SJSA1 (cell line): ENCODE data around the gene KCNQ1. TPM values are rescaled to one million over a fixed set of nuclear protein-coding genes. Genes with fewer than 3 reads are reported as not detected.

Experiments
- DNase-seq, 2 experiments: peaks; one replicate each; pipeline ENCODE4 v3.0.0-alpha.2; 2015 to 2020; ENCODE audit warnings: low spot score in 2 of 2, low read depth in 1 of 2
- H3K27ac ChIP-seq: fragments of 250-450 bp; sonication (Bioruptor Pico); 2 replicates; pipeline ENCODE4 v1.5.1; 2020; ENCODE audit warnings: mild to moderate bottlenecking, moderate library complexity
- H3K27me3 ChIP-seq: fragments of 250-450 bp; sonication (Bioruptor Pico); replicated peaks from 2 replicates; pipeline ENCODE4 v1.5.1; 2020; ENCODE audit warnings: mild to moderate bottlenecking, moderate library complexity
- H3K36me3 ChIP-seq: fragments of 250-450 bp; sonication (Bioruptor Pico); 2 replicates; pipeline ENCODE4 v1.5.1; 2020; ENCODE audit warnings: mild to moderate bottlenecking
- H3K4me1 ChIP-seq: fragments of 250-450 bp; sonication (Bioruptor Pico); replicated peaks from 2 replicates; pipeline ENCODE4 v1.6.1; 2021; ENCODE audit warnings: mild to moderate bottlenecking
- H3K4me3 ChIP-seq: fragments of 250-450 bp; sonication (Bioruptor Pico); 2 replicates; pipeline ENCODE4 v1.5.1; 2020; ENCODE audit warnings: mild to moderate bottlenecking
- H3K9me3 ChIP-seq: fragments of 250-450 bp; sonication (Bioruptor Pico); replicated peaks from 2 replicates; pipeline ENCODE4 v1.5.1; 2020; ENCODE audit warnings: mild to moderate bottlenecking
- total RNA-seq: library from RNA; depleted of rRNA; stranded (reverse); fragments of >200 nt; shearing (Covaris generic); gene quantifications from 2 replicates; pipeline ENCODE4 v1.2.3, GENCODE V29; 2014

KCNQ1 gene
- total RNA-seq, 1 experiment from 2014 or later = not detected

- no peak overlapping the region for H3K4me3 ChIP-seq
- H3K27ac ChIP-seq = no peak overlapping the region
- no peaks in the 10 kb centered on the region for H3K27me3 ChIP-seq
- no peaks in the 10 kb centered on the region for H3K4me1 ChIP-seq
- H3K36me3 ChIP-seq = no peaks in the 10 kb centered on the region
- DNase-seq = no peak
- H3K9me3 ChIP-seq = peaks cover 57% of the 10 kb centered on the region
These were observed 206.3 kb downstream of the KCNQ1 start for GRCh38 chr11:2651054-2651617.

GRCh38 chr11:2651826-2652271 is 207.0 kb downstream of the KCNQ1 start:
- Histone ChIP-seq H3K9me3 (peaks cover 51% of the 10 kb centered on the region), H3K4me1 (no peaks in the 10 kb centered on the region), H3K27ac (no peak overlapping the region), H3K36me3 (no peaks in the 10 kb centered on the region), H3K27me3 (no peaks in the 10 kb centered on the region), H3K4me3 (no peak overlapping the region)
- DNase-seq = peak in 1 of 2 experiments; percentile 38

DNA sequence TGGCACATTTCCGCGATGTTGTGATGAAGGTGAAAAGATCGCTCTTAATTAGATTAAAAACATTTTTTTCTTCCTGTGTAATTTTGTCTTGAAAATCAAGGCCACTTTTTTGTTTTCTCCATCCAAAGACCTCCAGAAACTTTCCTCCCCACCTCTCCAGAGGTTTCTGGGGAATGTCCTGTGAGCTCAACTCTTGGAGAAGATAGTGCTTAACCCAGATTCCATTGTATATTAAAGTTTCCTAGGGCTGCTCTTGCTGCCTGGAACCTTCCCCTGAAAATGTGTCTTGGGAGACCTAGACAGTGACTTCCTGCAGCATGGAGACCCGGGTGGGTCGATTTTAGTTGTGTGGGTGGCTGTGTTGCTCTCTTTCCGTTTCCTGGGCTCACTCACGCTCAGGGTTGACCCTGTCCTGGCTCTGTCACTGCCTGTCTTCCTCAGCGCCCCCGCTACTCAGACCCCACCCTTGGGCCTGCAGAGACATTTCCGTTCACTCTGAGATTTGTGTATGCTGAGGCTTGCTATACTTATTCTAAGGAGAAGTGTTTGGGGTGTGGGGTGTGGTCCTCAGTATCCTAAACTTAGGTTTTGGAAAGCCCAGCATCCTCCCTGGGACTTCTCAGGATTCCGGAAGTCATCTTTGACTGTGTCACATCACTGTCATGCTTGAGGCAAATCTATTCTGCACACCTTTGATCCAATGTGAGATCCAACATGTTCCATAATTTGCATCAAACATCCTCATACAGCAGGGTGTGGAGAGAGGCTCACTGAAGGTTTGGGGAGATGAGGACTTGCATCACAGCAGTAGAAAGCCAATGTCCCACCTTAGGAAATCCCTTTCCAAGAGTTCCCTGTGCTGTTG is 207.8 kb downstream of the KCNQ1 start:
- H3K9me3 ChIP-seq = peaks cover 46% of the 10 kb centered on the region
- no peak for DNase-seq

DNA sequence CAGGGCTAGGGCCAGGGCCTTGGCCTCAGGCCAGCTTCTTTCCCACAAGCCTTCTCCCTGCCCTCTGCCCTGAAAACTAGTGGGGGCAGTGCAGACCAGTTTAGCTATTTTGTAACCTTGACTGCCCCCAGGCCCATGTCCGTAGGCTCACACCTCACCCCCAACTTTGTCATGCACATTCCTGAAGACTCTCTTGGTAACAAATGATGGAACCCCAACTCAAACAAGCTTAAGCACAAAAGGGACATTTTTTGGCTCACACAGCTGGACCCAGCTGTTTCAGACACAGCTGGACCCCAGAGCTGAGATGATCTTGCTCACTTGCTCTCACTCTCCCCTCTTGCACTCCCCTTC is 208.4 kb downstream of the KCNQ1 start:
- Histone ChIP-seq H3K27ac (no peak overlapping the region), H3K36me3 (no peaks in the 10 kb centered on the region), H3K9me3 (peaks cover 51% of the 10 kb centered on the region), H3K4me3 (no peak overlapping the region), H3K4me1 (no peaks in the 10 kb centered on the region), H3K27me3 (no peaks in the 10 kb centered on the region)
- DNase-seq = peak in 1 of 2 experiments; percentile 40

More for the DNA sequence above, 207.8 kb downstream of the KCNQ1 start:
- no peaks in the 10 kb centered on the region for H3K36me3 ChIP-seq
- no peaks in the 10 kb centered on the region for H3K4me1 ChIP-seq
- no peak overlapping the region for H3K4me3 ChIP-seq
- H3K27ac ChIP-seq = no peak overlapping the region
- H3K27me3 ChIP-seq = no peaks in the 10 kb centered on the region

- Histone ChIP-seq H3K4me1 (no peaks in the 10 kb centered on the region), H3K27me3 (no peaks in the 10 kb centered on the region), H3K9me3 (peaks cover 49% of the 10 kb centered on the region), H3K27ac (no peak overlapping the region), H3K36me3 (0 out of 2 replicates have a peak, but pooled peaks cover 3% of the 10 kb centered on the region), H3K4me3 (no peak overlapping the region)
- peak in 1 of 2 experiments; percentile 41 for DNase-seq
These were observed 209.3 kb downstream of the KCNQ1 start for GRCh38 chr11:2653930-2654739.

DNA sequence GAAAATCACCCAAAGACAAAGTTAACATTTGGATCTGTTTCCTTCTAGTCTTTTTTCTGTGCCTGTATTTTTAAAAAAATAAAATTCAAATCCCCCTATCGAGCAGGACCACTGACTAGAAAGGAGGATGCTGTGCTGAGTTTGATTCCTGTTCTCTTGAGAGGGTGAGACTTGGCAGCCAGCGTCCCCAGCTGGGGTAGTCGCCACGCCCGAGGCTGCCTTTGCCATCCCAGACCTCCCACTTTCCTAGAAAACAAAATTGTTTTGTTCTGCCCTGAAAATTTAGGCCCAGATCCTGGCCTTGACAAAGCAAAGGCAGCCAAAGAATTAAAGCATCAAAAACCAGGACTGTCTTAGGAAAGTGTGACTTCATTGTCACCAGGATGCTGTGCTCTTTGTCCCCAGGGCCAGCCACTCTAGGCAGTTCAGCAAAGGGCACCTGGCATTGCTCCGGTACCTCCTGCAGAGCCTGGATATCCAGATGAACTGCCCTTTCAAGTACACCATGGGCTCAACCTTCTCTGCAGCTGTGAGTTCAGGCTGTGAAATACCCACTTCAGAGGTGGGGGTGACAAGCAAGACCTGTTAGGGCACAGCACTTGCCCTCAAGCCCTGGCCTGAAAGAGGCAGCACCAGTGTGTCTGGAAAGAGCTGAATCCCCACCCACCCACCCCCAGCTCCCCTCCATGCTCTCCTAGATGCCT is 210.4 kb downstream of the KCNQ1 start:
- no peak for DNase-seq
- Histone ChIP-seq H3K27ac (no peak overlapping the region), H3K9me3 (peaks cover 41% of the 10 kb centered on the region)

DNA sequence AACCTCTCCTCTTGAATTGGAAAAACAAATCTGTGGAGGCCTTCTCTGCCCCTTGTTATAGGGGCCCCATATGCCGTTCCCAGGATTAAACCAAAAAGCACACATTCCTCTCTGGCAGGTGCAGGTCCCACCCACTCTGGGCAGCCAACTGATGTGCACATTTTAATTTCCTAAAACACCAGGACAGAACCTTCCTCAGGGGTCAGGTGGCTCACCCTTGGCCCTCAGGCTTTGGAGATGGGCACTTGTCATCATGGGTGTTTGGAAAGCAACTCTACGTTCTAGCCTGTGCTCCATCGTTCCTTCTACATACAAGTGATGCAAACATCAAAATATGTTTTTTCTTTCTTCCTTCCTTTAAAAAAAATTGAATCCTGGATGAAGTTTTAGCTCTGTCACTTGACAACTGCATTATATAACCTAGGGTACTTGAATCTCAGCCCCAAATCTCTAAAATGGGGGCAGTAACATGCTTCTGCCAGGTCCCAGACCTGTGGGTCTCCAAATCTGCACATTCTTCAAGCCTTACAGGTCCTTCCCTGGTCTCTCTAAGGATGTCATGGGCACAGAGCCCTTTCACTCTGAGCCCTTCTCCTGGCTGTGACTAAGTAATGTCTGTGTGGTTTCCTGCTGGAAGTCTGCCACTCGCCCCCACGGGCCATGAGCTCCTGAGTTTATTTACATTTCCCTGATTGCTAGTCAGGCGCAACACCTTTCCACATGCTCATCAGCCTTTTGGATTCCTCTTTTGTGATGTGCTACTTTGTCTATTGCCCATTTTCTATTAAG is 211.2 kb downstream of the KCNQ1 start:
- Histone ChIP-seq H3K36me3 (0 out of 2 replicates have a peak, but pooled peaks cover 3% of the 10 kb centered on the region), H3K27me3 (no peaks in the 10 kb centered on the region), H3K4me1 (no peaks in the 10 kb centered on the region), H3K27ac (no peak overlapping the region), H3K4me3 (no peak overlapping the region), H3K9me3 (peaks cover 40% of the 10 kb centered on the region)
- peak in 1 of 2 experiments; percentile 32 for DNase-seq

More for the DNA sequence above, 210.4 kb downstream of the KCNQ1 start:
- Histone ChIP-seq H3K4me1 (no peaks in the 10 kb centered on the region), H3K4me3 (no peak overlapping the region), H3K27me3 (no peaks in the 10 kb centered on the region), H3K36me3 (0 out of 2 replicates have a peak, but pooled peaks cover 3% of the 10 kb centered on the region)

DNA sequence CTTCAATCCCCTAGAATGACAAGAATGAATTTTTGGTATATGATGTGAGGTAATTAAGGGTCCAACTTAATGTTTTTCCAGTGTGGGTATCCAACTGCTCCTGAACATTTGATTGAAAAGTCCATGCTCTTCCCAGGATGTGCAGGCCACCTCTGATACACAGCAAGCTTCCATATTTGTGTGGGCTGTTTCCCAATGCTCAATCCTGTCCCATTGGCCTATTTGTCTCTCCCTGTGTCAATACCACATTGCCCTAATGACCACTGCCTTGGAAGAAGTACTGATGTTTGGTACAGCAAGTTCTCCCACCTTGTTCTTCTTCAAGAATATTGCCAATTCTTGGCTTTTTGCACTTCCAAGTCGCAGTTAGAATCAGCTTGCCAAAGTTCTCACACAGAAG is 212.1 kb downstream of the KCNQ1 start:
- Histone ChIP-seq H3K27ac (no peak overlapping the region), H3K4me1 (no peaks in the 10 kb centered on the region), H3K27me3 (no peaks in the 10 kb centered on the region), H3K4me3 (no peak overlapping the region), H3K9me3 (peaks cover 33% of the 10 kb centered on the region), H3K36me3 (0 out of 2 replicates have a peak, but pooled peaks cover 3% of the 10 kb centered on the region)
- no peak for DNase-seq

DNA sequence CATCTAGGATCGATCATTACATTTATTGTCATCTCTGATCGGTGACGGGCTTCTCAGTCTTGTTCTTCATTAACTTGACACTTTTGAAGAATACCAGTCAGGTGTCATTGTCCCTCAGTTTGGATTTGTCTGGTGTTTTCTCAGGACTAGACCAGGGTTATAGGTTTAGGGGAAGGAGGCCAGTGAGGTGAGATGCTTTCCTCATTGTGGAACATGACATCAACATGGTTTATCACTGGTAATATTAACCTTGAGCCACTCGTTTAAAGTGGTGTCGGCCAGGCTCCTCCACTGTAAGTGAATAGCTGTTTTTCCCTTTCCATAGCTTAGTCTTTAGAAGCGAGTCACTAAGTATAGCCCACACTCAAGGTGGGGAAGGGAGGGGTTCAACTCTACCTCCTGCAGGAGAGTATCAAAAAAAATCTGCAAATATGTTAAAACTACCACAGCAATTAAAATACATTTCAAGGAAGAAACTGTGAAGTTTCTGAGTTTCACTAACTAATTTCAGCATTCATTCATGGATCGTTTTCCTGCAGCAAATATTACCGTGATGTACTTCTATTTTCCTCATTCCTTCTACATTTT is 213.0 kb downstream of the KCNQ1 start:
- Histone ChIP-seq H3K4me1 (no peaks in the 10 kb centered on the region), H3K9me3 (peaks cover 33% of the 10 kb centered on the region), H3K27ac (no peak overlapping the region), H3K27me3 (no peaks in the 10 kb centered on the region), H3K36me3 (peaks cover 7% of the 10 kb centered on the region), H3K4me3 (no peak overlapping the region)
- no peak for DNase-seq

- Histone ChIP-seq H3K27ac (no peak overlapping the region), H3K9me3 (peaks cover 28% of the 10 kb centered on the region), H3K4me1 (no peaks in the 10 kb centered on the region), H3K36me3 (peaks cover 25% of the 10 kb centered on the region), H3K27me3 (no peaks in the 10 kb centered on the region), H3K4me3 (no peak overlapping the region)
- no peak for DNase-seq
These were observed 215.6 kb downstream of the KCNQ1 start for GRCh38 chr11:2660357-2660939.

DNA sequence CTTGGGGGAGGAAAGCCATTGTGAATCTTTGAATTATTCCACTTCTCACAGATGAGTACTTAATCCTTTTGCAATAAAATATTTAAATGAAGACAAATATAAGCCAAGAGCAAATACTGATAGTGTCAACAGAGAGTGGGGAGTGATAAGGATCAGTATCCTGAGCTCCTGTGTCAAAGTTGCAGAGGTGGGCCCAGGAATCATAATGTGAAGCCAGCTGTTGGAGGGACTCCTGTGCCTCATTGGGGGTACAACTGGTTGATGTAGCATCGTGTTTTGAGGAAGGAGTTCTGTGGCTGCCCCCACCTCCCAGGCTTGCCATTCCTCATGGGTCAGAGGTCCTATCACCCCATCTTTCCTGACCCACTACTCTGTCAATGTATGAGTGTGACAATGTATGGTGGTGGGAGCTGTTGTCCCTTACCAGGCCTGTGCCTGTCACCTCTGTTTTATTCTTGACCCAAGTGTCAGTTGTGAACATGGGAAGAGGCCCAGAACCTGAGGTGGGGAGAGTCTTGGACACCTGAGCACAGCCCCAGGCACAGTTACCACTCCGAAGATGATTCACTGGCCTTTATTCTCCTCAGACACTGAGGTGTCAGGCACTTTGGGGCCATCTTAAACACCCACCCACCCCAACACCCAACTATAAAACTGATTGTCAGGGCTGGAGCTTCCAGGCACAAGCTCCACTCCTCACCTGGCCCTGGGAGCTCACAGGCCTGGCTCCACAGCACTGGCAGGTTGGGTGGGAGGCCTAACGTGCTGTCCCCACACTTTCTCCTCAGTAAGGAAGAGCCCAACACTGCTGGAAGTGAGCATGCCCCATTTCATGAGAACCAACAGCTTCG is 216.6 kb downstream of the KCNQ1 start:
- Histone ChIP-seq H3K36me3 (peaks cover 27% of the 10 kb centered on the region), H3K4me3 (no peak overlapping the region), H3K27ac (no peak overlapping the region), H3K27me3 (no peaks in the 10 kb centered on the region), H3K9me3 (peaks cover 28% of the 10 kb centered on the region), H3K4me1 (no peaks in the 10 kb centered on the region)
- DNase-seq = no peak
